Smooth muscle cell (in vitro differentiated cells): ENCODE measurements around the gene SLC1A7. TPM values are rescaled to one million over a fixed set of nuclear protein-coding genes. Genes with fewer than 3 reads are reported as not detected.

Experiments
- DNase-seq: peaks from one replicate; lab custom pipeline; 2025; ENCODE audit not compliant: unreplicated experiment; lab: John Stamatoyannopoulos, UW
- H2AFZ ChIP-seq: fragments of 200-600 bp; sonication (generic); 2 replicates; pipeline ENCODE4 v1.6.0; 2016; ENCODE audit warnings: antibody characterized with exemption, low read depth, mild to moderate bottlenecking
- H3F3A ChIP-seq: fragments of 200-600 bp; sonication (generic); 2 replicates; pipeline ENCODE4 v1.6.0; 2017; ENCODE audit warnings: antibody characterized with exemption, low read depth
- H3K27ac ChIP-seq: fragments of 200-600 bp; sonication (generic); 2 replicates; pipeline ENCODE4 v1.5.1; 2016; ENCODE audit warnings: low read depth, mild to moderate bottlenecking
- H3K27me3 ChIP-seq: fragments of 200-600 bp; sonication (generic); 2 replicates; pipeline ENCODE4 v1.6.1; 2016; ENCODE audit warnings: low read depth, mild to moderate bottlenecking
- H3K36me3 ChIP-seq: fragments of 200-600 bp; sonication (generic); 2 replicates; pipeline ENCODE4 v1.5.1; 2016; ENCODE audit warnings: low read depth
- H3K4me1 ChIP-seq: fragments of 200-600 bp; sonication (generic); 2 replicates; pipeline ENCODE4 v1.5.1; 2016; ENCODE audit warnings: low read depth
- H3K4me2 ChIP-seq: fragments of 200-600 bp; sonication (generic); 2 replicates; pipeline ENCODE4 v1.6.0; 2016; ENCODE audit warnings: mild to moderate bottlenecking
- H3K4me3 ChIP-seq: fragments of 200-600 bp; sonication (generic); 2 replicates; pipeline ENCODE4 v1.5.1; 2016; ENCODE audit warnings: mild to moderate bottlenecking
- H3K79me2 ChIP-seq: fragments of 200-600 bp; sonication (generic); 2 replicates; pipeline ENCODE4 v1.6.0; 2016; ENCODE audit warnings: low read depth, mild to moderate bottlenecking
- H3K9ac ChIP-seq: fragments of 200-600 bp; sonication (generic); 2 replicates; pipeline ENCODE4 v1.6.0; 2016; ENCODE audit warnings: low read depth
- H3K9me3 ChIP-seq: fragments of 200-600 bp; sonication (generic); replicated peaks from 2 replicates; pipeline ENCODE4 v1.5.1; 2016; ENCODE audit warnings: low read depth
- H4K20me1 ChIP-seq: fragments of 200-600 bp; sonication (generic); 2 replicates; pipeline ENCODE4 v1.6.0; 2016; ENCODE audit warnings: low read depth
- WGBS: methylation state at CpG from one replicate; pipeline ENCODE4 v1.1.7; 2016; ENCODE audit warnings: low lambda C conversion rate; 5-methylcytosine and 5-hydroxymethylcytosine counted together
- polyA plus RNA-seq: library from polyadenylated mRNA; unstranded; fragments of >200 nt; fragmentation: Nextera tagmentation; extraction: Ambion mirVana; gene quantifications from 2 replicates; pipeline ENCODE4 v1.2.1, GENCODE V29; 2016
- total RNA-seq: library from RNA; depleted of rRNA; stranded (reverse); fragments of >200 nt; gene quantifications from 2 replicates; pipeline ENCODE4 v1.2.3, GENCODE V29; 2014
- TF ChIP-seq, protein P1 (sequence below): fragments of 200-600 bp; sonication (generic); IDR thresholded peaks from 2 replicates; pipeline ENCODE4 v1.5.1; 2017; ENCODE audit warnings: borderline replicate concordance, mild to moderate bottlenecking, antibody characterized with exemption; ENCODE audit not compliant: insufficient read depth, poor library complexity, severe bottlenecking

Gene SLC1A7
- total and polyA plus RNA-seq, 2 experiments from 2014 or later, result 0.05 TPM; not detected in 1

DNA sequence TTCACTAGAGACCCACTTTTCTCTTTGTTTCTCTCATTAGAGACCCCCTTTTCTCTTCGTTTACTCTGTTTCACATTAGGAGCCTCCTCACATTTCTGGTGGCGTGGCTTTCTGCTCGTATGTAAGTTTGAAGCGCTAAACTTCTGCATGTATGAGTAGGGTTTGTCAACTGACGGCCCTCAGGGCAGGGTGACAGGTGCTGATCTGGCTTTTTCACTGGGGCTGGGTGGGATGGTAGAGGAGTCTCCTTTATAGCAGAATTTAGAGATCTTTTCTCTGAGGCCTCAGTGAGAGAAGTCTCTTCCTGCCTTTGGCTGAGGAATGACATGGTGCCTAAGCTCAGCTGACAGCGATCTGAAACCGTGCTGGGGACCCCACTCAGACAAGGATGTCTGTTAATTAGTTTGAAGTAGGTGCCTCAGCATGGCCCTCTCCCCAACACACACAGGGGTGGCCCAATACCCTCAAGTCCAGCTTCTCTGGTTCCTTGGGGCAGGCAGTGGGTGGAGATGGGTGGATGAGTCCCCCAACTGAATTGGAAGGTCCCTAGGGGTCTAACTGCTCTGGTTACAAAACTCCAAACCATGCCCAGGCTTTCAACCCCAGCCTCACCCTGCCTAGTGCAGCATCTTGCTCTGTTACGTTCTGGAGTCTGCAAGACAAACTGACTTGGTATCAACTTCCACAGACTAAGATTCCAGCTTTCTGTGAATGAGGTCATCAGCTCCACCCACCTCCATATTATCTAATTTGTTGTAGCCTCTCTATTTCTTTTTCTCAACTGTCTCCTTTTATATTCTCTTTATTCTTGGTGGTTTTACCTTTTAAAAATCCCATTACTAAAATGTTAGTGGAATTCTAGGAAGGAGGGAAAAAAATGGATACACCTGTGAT, 3.2 kb downstream of the SLC1A7 start:
- DNase-seq, result no peak
- Histone ChIP-seq H3K4me2 (peak overlapping the region; percentile 6), H3K4me3 (no peak overlapping the region), H2AFZ (no peak overlapping the region), H3F3A (peaks cover 9% of the 10 kb centered on the region), H3K9me3 (no peaks in the 10 kb centered on the region), H3K36me3 (no peaks in the 10 kb centered on the region), H3K4me1 (peaks cover 11% of the 10 kb centered on the region), H3K27ac (no peak overlapping the region), H3K27me3 (no peaks in the 10 kb centered on the region), H3K9ac (no peak overlapping the region), H4K20me1 (no peaks in the 10 kb centered on the region), H3K79me2 (no peaks in the 10 kb centered on the region)
- TF ChIP-seq, protein P1, sequence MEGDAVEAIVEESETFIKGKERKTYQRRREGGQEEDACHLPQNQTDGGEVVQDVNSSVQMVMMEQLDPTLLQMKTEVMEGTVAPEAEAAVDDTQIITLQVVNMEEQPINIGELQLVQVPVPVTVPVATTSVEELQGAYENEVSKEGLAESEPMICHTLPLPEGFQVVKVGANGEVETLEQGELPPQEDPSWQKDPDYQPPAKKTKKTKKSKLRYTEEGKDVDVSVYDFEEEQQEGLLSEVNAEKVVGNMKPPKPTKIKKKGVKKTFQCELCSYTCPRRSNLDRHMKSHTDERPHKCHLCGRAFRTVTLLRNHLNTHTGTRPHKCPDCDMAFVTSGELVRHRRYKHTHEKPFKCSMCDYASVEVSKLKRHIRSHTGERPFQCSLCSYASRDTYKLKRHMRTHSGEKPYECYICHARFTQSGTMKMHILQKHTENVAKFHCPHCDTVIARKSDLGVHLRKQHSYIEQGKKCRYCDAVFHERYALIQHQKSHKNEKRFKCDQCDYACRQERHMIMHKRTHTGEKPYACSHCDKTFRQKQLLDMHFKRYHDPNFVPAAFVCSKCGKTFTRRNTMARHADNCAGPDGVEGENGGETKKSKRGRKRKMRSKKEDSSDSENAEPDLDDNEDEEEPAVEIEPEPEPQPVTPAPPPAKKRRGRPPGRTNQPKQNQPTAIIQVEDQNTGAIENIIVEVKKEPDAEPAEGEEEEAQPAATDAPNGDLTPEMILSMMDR, result no peak
- 79% methylated on average over 8 of the region's 8 CpGs for WGBS

DNA sequence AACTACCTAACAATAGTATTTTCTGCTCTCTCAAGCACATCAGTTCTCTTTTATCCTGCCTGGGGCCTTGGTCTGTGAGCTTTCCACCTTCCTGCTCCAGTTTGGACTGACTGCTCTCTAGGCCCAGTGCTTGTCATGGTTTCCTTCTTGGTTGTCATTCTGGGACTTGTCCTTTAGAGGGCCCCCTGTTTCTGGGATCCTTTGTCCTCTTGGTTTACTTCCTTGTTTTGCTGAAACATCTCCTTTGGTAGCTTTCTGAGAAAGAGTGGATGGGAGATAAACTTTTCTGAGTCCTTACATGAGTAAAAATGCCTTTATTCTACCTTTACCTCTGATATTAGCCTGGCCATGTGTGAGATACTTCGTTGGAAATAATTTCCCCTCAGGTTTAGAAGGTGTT, 4.7 kb downstream of the SLC1A7 start:
- peaks cover 9% of the 10 kb centered on the region for H3F3A ChIP-seq
- no peak overlapping the region for H2AFZ ChIP-seq
- no peak overlapping the region for H3K4me2 ChIP-seq
- H3K9ac ChIP-seq, result no peak overlapping the region
- no peaks in the 10 kb centered on the region for H3K36me3 ChIP-seq
- no peak overlapping the region for H3K27ac ChIP-seq
- peaks cover 11% of the 10 kb centered on the region for H3K4me1 ChIP-seq
- no peak overlapping the region for H3K4me3 ChIP-seq
- H3K9me3 ChIP-seq, result no peaks in the 10 kb centered on the region
- DNase-seq, result no peak
- WGBS, result 81% methylated on average over 1 of the region's 1 CpG
- H3K79me2 ChIP-seq, result no peaks in the 10 kb centered on the region
- no peaks in the 10 kb centered on the region for H3K27me3 ChIP-seq
- no peaks in the 10 kb centered on the region for H4K20me1 ChIP-seq
- TF ChIP-seq, protein P1, result no peak

DNA sequence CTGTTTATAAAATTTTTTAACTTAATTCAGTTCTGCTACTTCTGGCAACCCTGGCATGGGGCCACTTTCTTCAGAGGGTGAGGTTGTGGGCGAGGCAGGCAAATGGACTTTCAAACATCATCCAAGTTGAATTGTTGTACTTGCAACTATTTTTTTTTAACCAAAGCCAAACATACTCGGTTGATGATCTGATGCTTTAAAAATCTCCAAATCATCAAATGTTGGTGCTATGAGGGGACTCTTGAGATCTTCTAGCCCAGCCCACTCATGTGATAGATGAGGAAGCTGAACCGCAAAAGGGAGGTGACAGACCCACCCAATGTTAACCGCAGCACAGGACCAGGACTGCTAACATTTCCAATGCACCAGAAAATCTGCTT, 6.7 kb downstream of the SLC1A7 start:
- TF ChIP-seq, protein P1, result no peak
- DNase-seq, result no peak
- Histone ChIP-seq H3K9ac (no peak overlapping the region), H3K27me3 (no peaks in the 10 kb centered on the region), H4K20me1 (no peaks in the 10 kb centered on the region), H3K4me2 (no peak overlapping the region), H3K36me3 (no peaks in the 10 kb centered on the region), H3K27ac (no peak overlapping the region), H2AFZ (no peak overlapping the region), H3K79me2 (no peaks in the 10 kb centered on the region), H3K4me1 (peaks cover 11% of the 10 kb centered on the region), H3K4me3 (no peak overlapping the region), H3K9me3 (no peaks in the 10 kb centered on the region), H3F3A (peaks cover 9% of the 10 kb centered on the region)
- 82% methylated on average over 4 of the region's 4 CpGs for WGBS
